ENCODE results near the gene PSMB2. TPM values are rescaled to one million over a fixed set of nuclear protein-coding genes. Genes with fewer than 3 reads are reported as not detected.
A peak's percentile ranks its signal among the peaks of the same experiment; 100 is the strongest.

The PSMB2 gene
- total RNA-seq, 1 experiment from 2014 or later, result 82.6 TPM

- H3K4me1 Mint-ChIP-seq (ENCODE audit: insufficient read depth, unreplicated experiment), result peaks cover 51% of the 10 kb centered on the region
- intact Hi-C loops (cut with micrococcal nuclease), result no loop called here
- H3K9me3 Mint-ChIP-seq (ENCODE audit: unreplicated experiment), result no peaks in the 10 kb centered on the region
- no peak for DNase-seq (ENCODE audit: unreplicated experiment)
- TF ChIP-seq, protein P1, sequence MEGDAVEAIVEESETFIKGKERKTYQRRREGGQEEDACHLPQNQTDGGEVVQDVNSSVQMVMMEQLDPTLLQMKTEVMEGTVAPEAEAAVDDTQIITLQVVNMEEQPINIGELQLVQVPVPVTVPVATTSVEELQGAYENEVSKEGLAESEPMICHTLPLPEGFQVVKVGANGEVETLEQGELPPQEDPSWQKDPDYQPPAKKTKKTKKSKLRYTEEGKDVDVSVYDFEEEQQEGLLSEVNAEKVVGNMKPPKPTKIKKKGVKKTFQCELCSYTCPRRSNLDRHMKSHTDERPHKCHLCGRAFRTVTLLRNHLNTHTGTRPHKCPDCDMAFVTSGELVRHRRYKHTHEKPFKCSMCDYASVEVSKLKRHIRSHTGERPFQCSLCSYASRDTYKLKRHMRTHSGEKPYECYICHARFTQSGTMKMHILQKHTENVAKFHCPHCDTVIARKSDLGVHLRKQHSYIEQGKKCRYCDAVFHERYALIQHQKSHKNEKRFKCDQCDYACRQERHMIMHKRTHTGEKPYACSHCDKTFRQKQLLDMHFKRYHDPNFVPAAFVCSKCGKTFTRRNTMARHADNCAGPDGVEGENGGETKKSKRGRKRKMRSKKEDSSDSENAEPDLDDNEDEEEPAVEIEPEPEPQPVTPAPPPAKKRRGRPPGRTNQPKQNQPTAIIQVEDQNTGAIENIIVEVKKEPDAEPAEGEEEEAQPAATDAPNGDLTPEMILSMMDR (IDR thresholded peaks at IDR 0.05; ENCODE audit: unreplicated experiment), result no peak
- BruUV-seq (replicated peaks), result no TSS peak
- peak overlapping the region; percentile 31 for H3K4me3 Mint-ChIP-seq (ENCODE audit: unreplicated experiment)
- no peak overlapping the region for H3K27ac Mint-ChIP-seq (ENCODE audit: low read depth, unreplicated experiment)
- ChIA-PET CTCF (interaction anchor here (0.5 to 4.6 kb wide), 5 partner anchors 17 to 352 kb away, joined by 3 to 53 read pairs (median 3); no protein-coding TSS in a partner anchor), POLR2A (interaction anchor here (1.0 to 9.9 kb wide), 3 partner anchors 109 to 369 kb away, joined by 3 to 212 read pairs (median 3); partner anchors contain the start of gene SFPQ)
- no peaks in the 10 kb centered on the region for H3K27me3 Mint-ChIP-seq (ENCODE audit: insufficient read depth, unreplicated experiment)
- H3K36me3 Mint-ChIP-seq (ENCODE audit: insufficient read depth, unreplicated experiment), result peaks cover 23% of the 10 kb centered on the region
These were observed 81.9 kb downstream of the PSMB2 start for GRCh38 chr1:35559317-35559944.

- Mint-ChIP-seq H3K27me3 (ENCODE audit: insufficient read depth, unreplicated experiment) (no peaks in the 10 kb centered on the region), H3K9me3 (ENCODE audit: unreplicated experiment) (no peaks in the 10 kb centered on the region), H3K27ac (ENCODE audit: low read depth, unreplicated experiment) (peak overlapping the region; percentile 93), H3K4me3 (ENCODE audit: unreplicated experiment) (peak overlapping the region; percentile 94), H3K36me3 (ENCODE audit: insufficient read depth, unreplicated experiment) (peaks cover 24% of the 10 kb centered on the region), H3K4me1 (ENCODE audit: insufficient read depth, unreplicated experiment) (peaks cover 50% of the 10 kb centered on the region)
- intact Hi-C loops (cut with micrococcal nuclease), result no loop called here
- BruUV-seq (replicated peaks), result no TSS peak
- CTCF ChIA-PET, result interaction anchor here (0.5 to 4.6 kb wide), 8 partner anchors 10 to 352 kb away, joined by 3 to 53 read pairs (median 3); partner anchors contain the start of gene CLSPN
- POLR2A ChIA-PET, result interaction anchor here (0.6 to 9.9 kb wide), 6 partner anchors 53 to 366 kb away, joined by 3 to 212 read pairs (median 18); partner anchors contain the start of genes CLSPN and SFPQ
- no peak for DNase-seq (ENCODE audit: unreplicated experiment)
- TF ChIP-seq, protein P1 (IDR thresholded peaks at IDR 0.05; ENCODE audit: unreplicated experiment), result no peak
These were observed 82.7 kb downstream of the PSMB2 start for GRCh38 chr1:35558374-35559316.

GRCh38 chr1:35557611-35558373, 83.5 kb downstream of the PSMB2 start, which contains the start of gene NCDN:
Gene NCDN, plus strand, starts transcription at chr1:35557799. Its CDS starts 392 bp downstream, at chr1:35558191.
- H3K27me3 Mint-ChIP-seq (ENCODE audit: insufficient read depth, unreplicated experiment), result no peaks in the 10 kb centered on the region
- peaks cover 50% of the 10 kb centered on the region for H3K4me1 Mint-ChIP-seq (ENCODE audit: insufficient read depth, unreplicated experiment)
- TF ChIP-seq, protein P1 (IDR thresholded peaks at IDR 0.05; ENCODE audit: unreplicated experiment), result no peak
- peak; percentile 97 for DNase-seq (ENCODE audit: unreplicated experiment)
- CTCF ChIA-PET, result interaction anchor here (0.6 to 3.4 kb wide), 9 partner anchors 11 to 799 kb away, joined by 3 to 31 read pairs (median 4); no protein-coding TSS in a partner anchor
- H3K4me3 Mint-ChIP-seq (ENCODE audit: unreplicated experiment), result peak within 1 kb of the TSS; percentile 94
- H3K9me3 Mint-ChIP-seq (ENCODE audit: unreplicated experiment), result no peaks in the 10 kb centered on the region
- POLR2A ChIA-PET, result interaction anchor here (0.6 to 9.9 kb wide), 12 partner anchors 7 to 211 kb away, joined by 3 to 212 read pairs (median 8); partner anchors contain the start of genes CLSPN and PSMB2
- peak within 1 kb of the TSS; percentile 93 for H3K27ac Mint-ChIP-seq (ENCODE audit: low read depth, unreplicated experiment)
- H3K36me3 Mint-ChIP-seq (ENCODE audit: insufficient read depth, unreplicated experiment), result peaks cover 32% of the 10 kb centered on the region
- TSS peak; percentile 72 for BruUV-seq (replicated peaks)
- intact Hi-C loops (cut with micrococcal nuclease), result loop anchor here (2.0 kb wide), 1 partner anchor 109 kb away; no protein-coding TSS in a partner anchor
